GM13977 (cell line): Measurements from ENCODE around the gene EHD1.

Experiments
- DNase-seq: peaks from one replicate; pipeline ENCODE4 v3.0.0; 2012; ENCODE audit warnings: low spot score
- in situ Hi-C: fragments of 300-500 bp; cut with MboI; formaldehyde crosslinking; loops from one replicate; pipeline ENCODE4 v1.12.0; 2022; ENCODE audit warnings: low sequenced_read_pairs, low pct_unique_long_range_greater_than_20kb, mixed read lengths, inconsistent platforms; ENCODE audit not compliant: unreplicated experiment
- TF ChIP-seq, protein P1 (sequence below): IDR thresholded peaks from 2 replicates; pipeline ENCODE4 v1.5.1; 2012; ENCODE audit warnings: mild to moderate bottlenecking, control low read depth; ENCODE audit not compliant: insufficient read depth; ENCODE audit errors: extremely low read depth, missing control alignments

The EHD1 gene

GRCh38 chr11:64916775-64917662 is 38.6 kb upstream of the EHD1 start, which contains the start of gene ATG2A:
ATG2A (minus strand) TSS chr11:64917209; CDS start chr11:64917135, 74 bp downstream.
- TF ChIP-seq, protein P1, sequence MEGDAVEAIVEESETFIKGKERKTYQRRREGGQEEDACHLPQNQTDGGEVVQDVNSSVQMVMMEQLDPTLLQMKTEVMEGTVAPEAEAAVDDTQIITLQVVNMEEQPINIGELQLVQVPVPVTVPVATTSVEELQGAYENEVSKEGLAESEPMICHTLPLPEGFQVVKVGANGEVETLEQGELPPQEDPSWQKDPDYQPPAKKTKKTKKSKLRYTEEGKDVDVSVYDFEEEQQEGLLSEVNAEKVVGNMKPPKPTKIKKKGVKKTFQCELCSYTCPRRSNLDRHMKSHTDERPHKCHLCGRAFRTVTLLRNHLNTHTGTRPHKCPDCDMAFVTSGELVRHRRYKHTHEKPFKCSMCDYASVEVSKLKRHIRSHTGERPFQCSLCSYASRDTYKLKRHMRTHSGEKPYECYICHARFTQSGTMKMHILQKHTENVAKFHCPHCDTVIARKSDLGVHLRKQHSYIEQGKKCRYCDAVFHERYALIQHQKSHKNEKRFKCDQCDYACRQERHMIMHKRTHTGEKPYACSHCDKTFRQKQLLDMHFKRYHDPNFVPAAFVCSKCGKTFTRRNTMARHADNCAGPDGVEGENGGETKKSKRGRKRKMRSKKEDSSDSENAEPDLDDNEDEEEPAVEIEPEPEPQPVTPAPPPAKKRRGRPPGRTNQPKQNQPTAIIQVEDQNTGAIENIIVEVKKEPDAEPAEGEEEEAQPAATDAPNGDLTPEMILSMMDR, result no peak
- DNase-seq, result peak; percentile 99
- in situ Hi-C loops, result no loop called here

DNA sequence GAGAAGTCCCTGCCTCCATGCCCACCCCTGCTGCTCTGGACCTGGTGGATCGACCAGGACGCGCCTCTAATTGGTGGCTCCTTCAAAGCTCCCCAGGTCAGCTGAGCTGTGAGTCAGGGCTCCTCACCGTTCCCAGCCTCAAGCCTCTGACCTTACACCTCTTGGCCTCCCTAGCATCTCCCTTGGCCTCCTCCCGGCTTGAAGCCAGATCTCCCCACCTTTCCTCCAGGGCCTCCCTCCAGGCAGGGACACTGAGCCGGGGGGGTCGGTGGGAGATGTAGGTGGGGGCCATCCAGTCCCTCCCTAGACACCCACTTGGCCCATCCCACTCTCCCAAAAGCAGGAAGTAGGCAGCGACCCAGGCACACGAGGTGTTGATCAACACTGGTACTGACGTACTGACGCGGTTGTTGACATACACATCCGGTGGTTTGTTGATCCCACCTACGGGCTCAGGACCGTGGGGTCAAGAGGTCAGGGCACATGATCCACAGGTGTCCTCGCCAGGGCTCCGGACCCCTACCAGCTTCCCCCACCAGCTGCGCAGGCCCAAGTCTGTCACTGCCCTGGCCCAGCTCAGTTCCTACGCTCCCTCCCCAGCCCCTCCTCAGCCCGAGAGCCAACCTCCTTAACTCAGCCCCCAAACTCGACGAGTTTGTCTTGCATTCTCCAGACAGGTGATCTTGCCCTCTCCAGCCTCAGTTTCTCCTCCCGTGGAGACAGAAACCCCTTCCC is 37.8 kb upstream of the EHD1 start:
- DNase-seq, result peak; percentile 73
- TF ChIP-seq, protein P1, result no peak
- in situ Hi-C loops, result no loop called here

DNA sequence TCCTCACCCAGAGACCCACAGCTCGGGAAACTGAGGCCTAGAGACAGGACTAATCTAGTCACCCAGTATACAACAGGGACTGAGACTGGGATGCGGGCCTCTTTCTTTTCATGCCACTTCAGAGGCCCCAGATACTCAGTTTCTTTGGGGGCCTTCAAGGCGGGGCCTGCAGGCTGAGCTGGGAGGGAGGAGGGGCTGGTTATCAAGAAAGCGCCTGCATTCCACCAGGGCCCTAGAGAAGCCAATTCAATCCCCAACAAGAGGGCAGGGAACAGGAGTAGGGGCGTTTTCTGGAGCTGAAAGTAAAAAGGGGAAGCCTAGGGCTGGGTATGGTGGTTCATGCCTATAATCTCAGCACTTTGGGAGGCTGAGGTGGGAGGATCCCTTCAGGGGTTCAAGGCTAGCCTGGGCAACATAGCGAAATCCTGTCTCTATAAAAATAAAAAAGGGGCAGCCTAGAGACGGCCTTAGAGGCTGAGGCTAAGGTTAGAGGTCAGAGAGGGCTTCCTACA is 37.0 kb upstream of the EHD1 start:
- in situ Hi-C loops, result no loop called here
- TF ChIP-seq, protein P1, result no peak
- no peak for DNase-seq

- TF ChIP-seq, protein P1, result no peak
- no peak for DNase-seq
- in situ Hi-C loops, result no loop called here
Measured at GRCh38 chr11:64914123-64914522, 35.7 kb upstream of the EHD1 start.

DNA sequence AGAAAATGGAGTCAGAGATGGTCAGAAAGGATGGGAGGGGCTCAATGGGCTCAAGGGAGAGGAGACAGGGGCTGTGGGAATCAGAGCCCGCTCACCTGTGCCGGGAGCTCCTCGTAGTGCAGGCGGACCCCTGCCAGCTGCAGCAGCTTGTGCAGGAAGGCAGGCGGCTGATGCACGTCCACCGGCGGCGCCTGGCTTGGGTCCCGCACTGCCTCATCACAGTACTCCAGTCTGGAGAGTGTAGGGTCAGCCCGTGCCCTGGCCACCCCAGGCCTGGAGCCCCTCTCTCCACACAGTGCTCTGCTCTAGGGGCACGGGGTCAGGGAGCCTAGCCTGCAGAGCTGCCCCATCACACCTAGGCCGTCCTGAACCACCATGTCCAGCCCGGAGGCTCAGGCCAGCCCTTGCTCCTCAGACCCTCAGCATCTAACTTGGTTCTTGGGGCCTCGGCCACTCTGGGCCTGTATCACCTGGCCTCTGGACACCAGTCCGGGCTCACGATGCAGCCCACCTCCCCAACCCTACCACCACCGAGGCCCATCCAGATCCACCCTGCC is 34.8 kb upstream of the EHD1 start:
- in situ Hi-C loops, result no loop called here
- DNase-seq, result no peak
- TF ChIP-seq, protein P1, result no peak

DNA sequence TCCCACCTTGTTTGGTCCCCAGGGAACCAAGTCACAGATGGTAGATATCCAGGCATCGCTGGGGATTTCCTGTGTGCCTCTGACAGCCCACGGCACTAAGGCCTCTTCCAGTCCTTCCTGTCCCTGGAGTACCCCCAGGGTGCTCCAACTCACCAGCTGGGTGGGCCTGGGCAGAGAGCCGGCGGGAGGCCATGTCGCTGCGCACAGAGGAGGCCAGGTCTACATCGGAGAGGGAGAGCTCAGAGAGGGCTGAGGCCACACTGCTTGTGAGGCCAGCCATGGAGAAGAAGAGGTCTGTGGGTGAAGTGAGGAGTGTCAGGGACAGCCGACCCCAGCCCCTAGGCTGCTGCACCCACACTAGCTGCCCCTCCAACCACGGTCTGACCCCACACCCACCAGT is 33.3 kb upstream of the EHD1 start:
- TF ChIP-seq, protein P1, result no peak
- DNase-seq, result no peak
- in situ Hi-C loops, result no loop called here
